A549 treated with CORT108297 at 1 μM for 4 hours (cell line): Measurements from ENCODE around the gene JAM3. TPM values are rescaled to one million over a fixed set of nuclear protein-coding genes. Genes with fewer than 3 reads are reported as not detected.

Source experiments
- total RNA-seq: library from RNA; stranded (reverse); fragments of 200-300 nt; extraction: Qiagen RNA extraction; gene quantifications from 5 replicates; pipeline ENCODE4 v1.2.3, GENCODE V29; 2022

JAM3 gene
- total RNA-seq = 3.8 to 4.5 TPM (median 4.4 TPM) in 5 replicates

DNA sequence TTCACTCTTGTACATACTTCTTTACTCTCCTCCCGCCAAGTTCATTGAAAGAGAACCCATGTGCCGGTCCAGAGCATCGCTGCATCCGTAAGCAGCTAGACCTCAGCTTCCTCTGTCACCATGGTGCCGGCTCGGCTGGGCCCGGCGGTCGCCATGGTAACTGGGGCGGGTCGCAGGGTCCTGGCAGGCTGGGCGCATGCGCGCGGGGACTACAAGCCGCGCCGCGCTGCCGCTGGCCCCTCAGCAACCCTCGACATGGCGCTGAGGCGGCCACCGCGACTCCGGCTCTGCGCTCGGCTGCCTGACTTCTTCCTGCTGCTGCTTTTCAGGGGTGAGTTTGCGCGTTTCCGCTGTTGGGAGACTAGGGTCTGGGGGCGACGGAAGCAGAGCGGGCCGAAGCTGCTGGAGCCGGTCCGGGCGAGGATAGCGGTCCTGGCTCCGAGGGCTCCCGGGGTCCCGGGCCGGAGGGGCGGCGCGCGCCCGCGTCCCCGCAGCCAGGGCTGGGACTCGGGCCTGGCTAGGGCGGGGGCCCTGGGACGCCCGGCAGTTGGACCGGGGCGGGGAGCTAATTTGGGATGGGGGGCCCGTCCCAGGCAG lies at the start of gene JAM3:
Gene JAM3, plus strand, starts transcription at position 244 of the 597 bp plus-strand sequence. Its CDS starts 12 bp downstream, at position 256.

Other genes starting within 250 kb of the JAM3 start
- gene SPATA19, start 223.6 kb upstream of the JAM3 start, total RNA-seq = not detected in 5 replicates
- 0.54 to 1.7 TPM (median 1.1 TPM) in 5 replicates for gene IGSF9B, start 112.1 kb upstream of the JAM3 start, total RNA-seq
- 21.9 to 27.1 TPM (median 25.6 TPM) in 5 replicates for gene NCAPD3, start 154.9 kb downstream of the JAM3 start, total RNA-seq
- gene VPS26B, start 155.6 kb downstream of the JAM3 start, total RNA-seq = 19.0 to 23.3 TPM (median 21.8 TPM) in 5 replicates
- gene THYN1, start 184.3 kb downstream of the JAM3 start, total RNA-seq = 15.7 to 19.6 TPM (median 17.7 TPM) in 5 replicates
- 8.7 to 10.5 TPM (median 9.2 TPM) in 5 replicates for gene ACAD8, start 184.5 kb downstream of the JAM3 start, total RNA-seq
- gene GLB1L3, start 207.3 kb downstream of the JAM3 start, total RNA-seq = not detected in 5 replicates